ENCODE measurements around the gene ECHDC3.

- TF ChIP-seq SIN3A (IDR thresholded peaks at IDR 0.05; ENCODE audit: low read depth, low read length) (no peak), E2F4 (IDR thresholded peaks at IDR 0.05; ENCODE audit: low read depth, low read length) (no peak), POLR2A (IDR thresholded peaks at IDR 0.05; ENCODE audit: low read depth, low read length) (no peak), YBX1 (IDR thresholded peaks at IDR 0.05) (no peak), CTCF (IDR thresholded peaks at IDR 0.05 in 2 of 3, conservative IDR thresholded peaks at IDR 0.05 in 1 of 3; ENCODE audit: control insufficient read depth in 2 of 3, extremely low read depth in 1 of 3, insufficient read depth in 1 of 3, low read depth in 3 of 3, low read length in 3 of 3) (no peak)
Observed at GRCh38 chr10:11797847-11798633, 55.9 kb downstream of the ECHDC3 start.
